Type B pancreatic cell (in vitro differentiated cells): Measurements from ENCODE around the gene CREB5. TPM values are rescaled to one million over a fixed set of nuclear protein-coding genes. Genes with fewer than 3 reads are reported as not detected.

Experiments used
- DNase-seq: peaks from one replicate; pipeline ENCODE4 v3.0.0; 2021; ENCODE audit warnings: mixed read lengths; ENCODE audit not compliant: unreplicated experiment; ENCODE audit errors: extremely low spot score
- H3K27ac Mint-ChIP-seq: 2 replicates; pipeline ENCODE4 v1.8.0; 2021; ENCODE audit warnings: mild to moderate bottlenecking, mixed read lengths
- H3K27me3 Mint-ChIP-seq: 2 replicates; pipeline ENCODE4 v1.8.0; 2021; ENCODE audit warnings: mixed read lengths
- H3K36me3 Mint-ChIP-seq: 2 replicates; pipeline ENCODE4 v1.8.0; 2021; ENCODE audit warnings: mixed read lengths
- H3K4me1 Mint-ChIP-seq: one replicate; pipeline ENCODE4 v1.8.0; 2021; ENCODE audit warnings: mixed read lengths; ENCODE audit not compliant: unreplicated experiment
- H3K4me3 Mint-ChIP-seq: 2 replicates; pipeline ENCODE4 v1.8.0; 2021; ENCODE audit warnings: mild to moderate bottlenecking, mixed read lengths
- H3K9me3 Mint-ChIP-seq: 2 replicates; pipeline ENCODE4 v1.8.0; 2021; ENCODE audit warnings: mixed read lengths
- total RNA-seq: library from RNA; stranded (reverse); gene quantifications from 2 replicates; pipeline ENCODE4 v1.2.1, GENCODE V29; 2021; ENCODE audit warnings: low replicate concordance
- TF ChIP-seq, protein P1 (sequence below): fragments of 200-600 bp; sonication (generic); conservative IDR thresholded peaks from 2 replicates; pipeline ENCODE4 v1.5.0; 2021; ENCODE audit warnings: antibody characterized with exemption, mild to moderate bottlenecking

CREB5 gene
- total RNA-seq, 1 donor from 2014 or later = 31.0 TPM

DNA sequence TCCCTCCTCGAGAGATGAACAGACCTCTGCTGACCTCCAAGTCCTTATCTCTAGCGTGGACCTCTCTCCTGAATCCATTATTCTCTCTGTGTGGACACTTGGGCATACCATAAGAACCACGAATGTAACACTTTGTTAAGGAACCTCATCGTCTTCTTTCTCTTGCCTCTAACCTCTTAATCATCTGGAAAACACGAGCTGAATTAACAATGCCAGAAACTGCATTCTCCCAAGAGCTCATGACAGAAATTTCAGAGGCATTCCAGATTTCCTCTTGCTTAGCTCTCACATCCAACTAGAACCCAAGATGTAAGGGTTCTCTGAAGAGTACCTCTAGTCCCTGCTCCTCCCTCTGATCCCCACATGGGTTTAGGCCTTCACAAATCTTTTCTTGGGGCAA is 444.3 kb downstream of the CREB5 start:
- Mint-ChIP-seq H3K9me3 (peaks cover 7% of the 10 kb centered on the region), H3K36me3 (no peaks in the 10 kb centered on the region), H3K27me3 (peaks cover 36% of the 10 kb centered on the region), H3K4me3 (no peak overlapping the region), H3K4me1 (peaks cover 26% of the 10 kb centered on the region), H3K27ac (no peak overlapping the region)
- TF ChIP-seq, protein P1, sequence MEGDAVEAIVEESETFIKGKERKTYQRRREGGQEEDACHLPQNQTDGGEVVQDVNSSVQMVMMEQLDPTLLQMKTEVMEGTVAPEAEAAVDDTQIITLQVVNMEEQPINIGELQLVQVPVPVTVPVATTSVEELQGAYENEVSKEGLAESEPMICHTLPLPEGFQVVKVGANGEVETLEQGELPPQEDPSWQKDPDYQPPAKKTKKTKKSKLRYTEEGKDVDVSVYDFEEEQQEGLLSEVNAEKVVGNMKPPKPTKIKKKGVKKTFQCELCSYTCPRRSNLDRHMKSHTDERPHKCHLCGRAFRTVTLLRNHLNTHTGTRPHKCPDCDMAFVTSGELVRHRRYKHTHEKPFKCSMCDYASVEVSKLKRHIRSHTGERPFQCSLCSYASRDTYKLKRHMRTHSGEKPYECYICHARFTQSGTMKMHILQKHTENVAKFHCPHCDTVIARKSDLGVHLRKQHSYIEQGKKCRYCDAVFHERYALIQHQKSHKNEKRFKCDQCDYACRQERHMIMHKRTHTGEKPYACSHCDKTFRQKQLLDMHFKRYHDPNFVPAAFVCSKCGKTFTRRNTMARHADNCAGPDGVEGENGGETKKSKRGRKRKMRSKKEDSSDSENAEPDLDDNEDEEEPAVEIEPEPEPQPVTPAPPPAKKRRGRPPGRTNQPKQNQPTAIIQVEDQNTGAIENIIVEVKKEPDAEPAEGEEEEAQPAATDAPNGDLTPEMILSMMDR = no peak
- DNase-seq = no peak

DNA sequence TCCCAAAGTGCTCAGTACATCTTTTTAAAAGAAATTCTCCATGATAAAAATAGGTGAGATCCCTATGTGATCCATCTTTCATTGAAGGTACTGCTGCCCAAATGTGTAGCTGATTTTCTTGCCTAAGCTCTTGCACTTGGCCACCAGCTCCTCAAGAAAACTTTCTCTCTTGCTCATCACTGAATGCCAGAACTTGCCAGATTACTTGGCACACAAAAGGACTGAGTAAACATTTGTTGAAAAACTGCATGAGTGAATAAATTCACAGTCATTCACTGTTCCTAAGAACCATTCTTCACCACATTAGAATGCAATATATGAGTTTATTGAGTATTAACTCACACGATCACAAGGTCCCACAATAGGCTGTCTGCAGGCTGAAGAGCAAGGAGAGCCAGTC is 445.9 kb downstream of the CREB5 start:
- Mint-ChIP-seq H3K36me3 (no peaks in the 10 kb centered on the region), H3K9me3 (peaks cover 7% of the 10 kb centered on the region), H3K27me3 (peaks cover 32% of the 10 kb centered on the region), H3K27ac (no peak overlapping the region), H3K4me3 (no peak overlapping the region), H3K4me1 (peaks cover 21% of the 10 kb centered on the region)
- DNase-seq = no peak
- TF ChIP-seq, protein P1 = no peak

DNA sequence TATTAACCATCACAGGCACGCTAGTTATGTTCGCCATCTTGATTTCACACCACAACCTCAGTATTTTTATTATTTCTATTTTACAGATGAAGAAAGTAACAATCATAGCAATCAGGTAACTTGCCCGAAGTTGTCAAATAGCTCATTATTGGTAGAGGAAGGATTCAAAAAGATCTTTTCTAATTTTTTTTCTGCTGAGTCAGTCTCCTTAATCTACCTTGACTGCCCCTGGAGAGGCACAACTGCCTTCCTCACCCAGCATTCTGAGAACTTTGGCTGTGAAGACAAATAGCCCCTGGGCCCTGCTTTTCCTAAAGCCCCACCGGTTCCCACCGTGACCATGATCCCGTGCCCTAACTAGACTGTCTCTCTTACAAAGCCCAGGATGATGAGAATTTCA is 446.6 kb downstream of the CREB5 start:
- Mint-ChIP-seq H3K36me3 (no peaks in the 10 kb centered on the region), H3K9me3 (peaks cover 7% of the 10 kb centered on the region), H3K4me1 (peaks cover 20% of the 10 kb centered on the region), H3K4me3 (no peak overlapping the region), H3K27me3 (peaks cover 28% of the 10 kb centered on the region), H3K27ac (no peak overlapping the region)
- no peak for DNase-seq
- TF ChIP-seq, protein P1 = no peak

DNA sequence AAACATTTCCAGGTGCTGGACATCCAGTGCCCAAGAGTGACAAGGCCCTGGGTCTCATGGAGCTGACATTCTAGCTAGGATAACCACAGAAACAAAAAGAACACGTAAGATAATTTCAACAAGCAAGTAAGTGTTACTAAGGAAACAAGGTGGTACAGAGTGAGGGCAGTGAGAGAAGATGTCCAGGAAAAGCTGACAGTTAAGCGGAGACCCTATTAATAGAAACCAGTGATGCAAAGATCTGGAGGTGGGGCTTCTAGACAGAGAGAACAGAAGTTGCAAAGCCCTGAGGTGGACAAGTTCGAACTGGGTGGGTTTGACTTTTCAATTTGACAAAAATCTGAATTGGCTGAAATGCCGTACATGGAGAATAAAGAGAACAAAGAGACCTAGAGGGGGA is 449.5 kb downstream of the CREB5 start:
- peaks cover 24% of the 10 kb centered on the region for H3K4me1 Mint-ChIP-seq
- H3K36me3 Mint-ChIP-seq = no peaks in the 10 kb centered on the region
- no peak overlapping the region for H3K4me3 Mint-ChIP-seq
- TF ChIP-seq, protein P1 = no peak
- H3K9me3 Mint-ChIP-seq = peaks cover 7% of the 10 kb centered on the region
- peaks cover 24% of the 10 kb centered on the region for H3K27me3 Mint-ChIP-seq
- H3K27ac Mint-ChIP-seq = no peak overlapping the region
- no peak for DNase-seq

DNA sequence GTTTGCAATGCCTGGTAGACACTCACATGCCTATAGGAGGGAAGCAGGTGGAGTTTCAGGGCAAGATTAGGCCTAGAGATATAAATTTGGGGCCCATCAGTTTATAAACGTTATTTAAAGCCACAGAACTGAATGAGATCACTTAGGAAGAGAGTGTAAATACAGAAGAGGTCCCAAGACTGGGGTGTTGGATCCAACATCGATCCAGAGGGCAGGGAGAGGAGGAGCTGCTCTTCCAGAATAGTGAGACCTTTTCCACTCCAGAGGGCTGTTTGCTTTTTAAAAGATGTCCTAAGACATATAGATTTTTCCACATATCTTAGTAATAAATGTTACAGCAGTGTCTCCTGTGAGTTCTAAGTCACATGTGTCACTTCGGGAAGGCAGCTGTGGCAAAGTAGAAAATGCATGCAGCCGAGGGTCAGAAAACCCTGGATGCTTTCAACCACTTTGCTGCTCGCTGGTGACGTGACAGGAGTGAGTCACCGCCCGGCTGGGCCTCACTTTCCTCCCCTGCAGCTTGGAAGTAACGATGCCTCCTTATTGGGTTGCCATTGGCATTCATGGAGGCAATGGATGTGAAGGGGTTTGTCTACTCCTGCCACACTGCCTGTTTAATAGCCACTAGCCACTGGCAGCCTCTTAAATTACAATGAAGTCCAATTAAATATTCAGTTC is 450.4 kb downstream of the CREB5 start:
- Mint-ChIP-seq H3K9me3 (peaks cover 4% of the 10 kb centered on the region), H3K36me3 (peaks cover 5% of the 10 kb centered on the region), H3K27me3 (peaks cover 27% of the 10 kb centered on the region), H3K27ac (no peak overlapping the region), H3K4me3 (no peak overlapping the region), H3K4me1 (peaks cover 19% of the 10 kb centered on the region)
- TF ChIP-seq, protein P1 = no peak
- no peak for DNase-seq
